ENCODE results near the gene PIP5K1C.
"Not testable (repeated sequence)": the region's sequence is repeated elsewhere in the genome, so short reads cannot be mapped to it uniquely, and the experiment has no call there.

The PIP5K1C gene

DNA sequence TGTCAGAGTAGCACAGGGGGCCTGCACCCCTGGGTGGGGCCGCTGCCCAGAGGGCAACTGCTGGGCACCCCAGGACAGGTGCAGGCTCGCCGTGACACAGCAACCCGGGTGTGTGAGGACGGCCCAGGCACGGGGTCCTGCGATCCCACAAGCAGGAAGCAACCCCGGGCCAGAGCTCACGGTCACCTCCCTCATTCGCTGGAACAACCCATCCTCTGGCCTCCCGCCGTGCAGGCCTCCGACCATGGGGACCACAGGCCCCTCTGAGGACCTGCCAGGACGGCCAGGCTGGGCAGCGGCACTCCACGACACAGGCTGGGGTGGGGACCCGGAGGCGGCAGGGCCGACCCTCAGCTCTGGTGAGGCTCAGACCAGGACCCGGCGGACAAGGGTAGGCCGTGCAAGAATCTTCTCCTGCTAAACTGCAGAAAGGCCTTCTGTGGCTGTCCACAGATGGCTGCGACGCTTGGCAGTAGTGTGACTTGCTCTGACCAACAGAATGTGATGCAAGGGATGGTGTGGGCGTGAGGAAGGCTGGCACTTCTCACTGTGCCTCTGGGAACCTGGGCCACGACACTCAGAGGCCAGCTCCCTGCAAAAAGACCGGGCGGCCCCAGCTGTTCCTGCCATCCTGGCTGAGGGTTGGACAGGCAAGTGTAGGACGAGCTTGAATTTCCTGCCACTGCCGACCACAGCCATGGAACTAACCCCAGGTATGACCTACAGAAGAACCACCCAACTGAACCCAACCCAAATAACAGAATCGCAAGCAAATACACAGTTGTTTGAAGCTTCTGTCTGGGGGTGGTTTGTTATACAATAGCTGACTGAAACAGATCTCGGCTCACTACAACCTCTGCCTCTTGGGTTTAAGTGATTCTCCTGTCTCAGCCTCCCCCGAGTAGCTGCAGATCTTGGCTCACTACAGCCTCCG lies 26.5 kb downstream of the PIP5K1C start:
- DNase-seq: no peak

GRCh38 chr19:3672993-3673392 lies 27.3 kb downstream of the PIP5K1C start:
- no peak for DNase-seq

GRCh38 chr19:3672575-3672948 lies 27.7 kb downstream of the PIP5K1C start:
- no peak for DNase-seq

DNA sequence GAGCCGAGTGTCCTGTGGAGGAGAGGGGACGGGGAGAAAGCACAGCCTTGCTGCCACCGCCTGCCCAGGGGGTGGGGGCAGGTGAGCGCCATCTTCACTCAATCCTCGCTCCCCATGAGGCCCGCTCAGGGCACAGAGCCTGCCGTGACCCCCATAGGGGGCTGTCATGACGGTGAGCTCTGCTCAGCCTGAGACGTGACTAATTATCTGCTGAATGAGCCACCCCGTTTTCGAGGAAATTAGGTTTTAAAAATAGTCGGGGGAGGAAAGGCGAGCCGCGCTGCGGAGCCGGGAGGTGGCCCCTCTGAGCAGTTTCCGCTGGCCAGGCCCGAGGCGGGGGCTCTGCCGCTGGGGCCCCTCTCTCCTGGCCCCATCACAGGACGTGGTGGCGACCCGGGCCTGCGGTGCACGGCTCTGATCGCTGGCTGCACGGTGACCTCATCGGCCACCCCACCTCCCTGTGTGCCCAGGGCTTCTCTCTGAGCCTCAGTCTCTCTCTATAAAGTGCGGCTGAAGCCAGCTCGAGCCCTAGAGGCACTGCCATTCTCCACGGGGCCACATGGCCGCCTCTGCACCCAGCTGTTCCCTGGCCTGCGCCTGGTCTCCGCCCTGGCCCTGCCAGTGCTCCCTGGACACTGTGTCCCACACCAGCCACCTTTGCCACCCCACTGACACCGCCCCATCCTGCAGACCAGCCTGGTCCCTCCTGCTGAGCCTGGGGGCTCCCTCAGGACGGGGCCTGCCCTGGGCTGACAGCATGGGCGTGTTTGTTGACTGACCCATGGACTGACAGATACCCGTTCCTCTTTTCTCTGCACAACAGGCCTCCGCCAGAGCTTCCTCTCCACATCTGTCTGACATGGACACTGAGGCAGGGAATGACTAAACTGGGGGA lies 28.3 kb downstream of the PIP5K1C start:
- DNase-seq: no peak

DNA sequence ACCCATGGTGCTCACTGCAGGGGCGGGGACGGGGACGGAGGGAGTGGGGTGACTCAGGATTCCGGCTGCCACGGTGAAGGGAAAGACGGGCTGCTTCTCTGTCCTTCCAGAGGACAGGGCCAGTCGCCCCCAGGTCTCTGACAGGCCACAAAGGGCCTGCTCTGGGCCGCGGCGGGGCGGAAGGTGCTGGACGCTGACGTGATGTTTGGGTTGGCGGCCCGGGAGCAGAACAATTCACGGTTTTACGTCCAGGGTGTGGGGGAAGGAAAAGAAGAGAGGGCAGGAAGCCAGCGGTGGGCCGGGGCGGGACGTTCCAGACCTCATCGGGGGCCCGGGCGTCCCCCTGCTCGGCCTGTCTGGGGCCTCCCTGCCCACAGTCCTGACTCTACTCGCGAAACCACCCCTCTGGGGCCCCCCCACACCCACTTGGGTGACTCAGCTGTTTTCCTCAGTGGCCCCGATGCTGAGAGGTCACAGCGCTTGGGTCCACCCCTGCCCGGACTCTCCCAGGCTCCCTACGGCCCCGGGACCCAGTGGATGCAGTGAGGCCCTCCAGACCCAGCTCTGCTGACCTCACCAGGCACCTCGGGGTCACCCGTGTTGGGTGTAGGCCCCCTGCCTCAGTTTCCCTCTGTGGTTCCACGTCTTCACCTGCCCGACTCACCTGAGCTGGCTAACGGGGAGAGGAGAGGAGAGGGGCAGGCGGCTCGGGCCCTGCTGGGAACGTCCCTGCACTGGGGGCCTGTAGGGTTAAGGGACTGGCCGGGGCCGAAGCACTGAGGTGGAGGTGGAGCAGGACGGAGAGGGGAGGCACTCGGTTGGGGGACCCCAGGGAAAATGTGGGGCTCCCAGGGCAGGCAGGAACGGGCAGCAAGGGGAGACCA lies 29.2 kb downstream of the PIP5K1C start:
- DNase-seq: no peak

- no peak for DNase-seq
These were observed 30.1 kb downstream of the PIP5K1C start for GRCh38 chr19:3669947-3670795.

DNA sequence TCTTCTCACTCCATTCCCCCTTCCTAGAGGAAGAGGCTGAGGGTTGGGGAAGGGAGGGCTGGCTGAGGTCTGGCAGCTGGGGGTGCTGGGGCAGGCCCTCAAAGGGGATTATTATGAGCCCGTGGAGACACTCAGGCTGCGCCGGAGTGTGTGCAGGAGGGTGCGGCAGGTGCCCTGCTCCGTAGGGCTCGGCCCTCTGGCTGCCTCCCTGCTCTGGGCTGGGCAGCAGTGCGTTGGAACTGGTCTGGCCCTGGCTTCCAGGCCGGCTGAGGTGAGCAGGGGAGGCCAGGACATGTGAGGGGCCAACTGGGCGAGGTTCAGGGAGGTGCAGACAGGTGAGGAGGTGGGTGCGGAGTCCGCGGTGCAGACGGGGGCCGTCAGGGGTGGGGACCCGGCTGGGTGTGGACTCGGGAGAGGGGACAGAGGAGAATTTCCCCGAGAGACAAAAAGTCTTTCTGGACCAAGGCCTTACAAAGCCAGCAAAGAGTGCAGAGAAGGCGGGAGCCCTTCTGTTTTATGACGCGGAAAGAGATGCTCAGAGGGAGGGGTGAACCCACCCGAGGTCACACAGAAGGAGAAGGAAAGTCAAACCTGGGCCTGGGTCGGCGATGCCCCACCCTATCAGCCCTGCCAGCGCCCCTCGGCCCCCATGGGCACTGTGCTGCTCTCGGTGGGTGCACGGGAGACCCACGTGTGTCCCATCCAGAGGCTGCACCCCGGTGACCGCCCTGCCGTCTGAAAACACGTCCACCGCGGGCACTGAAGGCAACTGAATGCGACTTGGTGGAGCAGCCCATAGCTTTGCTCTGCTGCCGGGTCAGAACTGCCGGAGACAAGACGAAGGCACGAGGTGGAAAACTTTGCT lies 31.0 kb downstream of the PIP5K1C start:
- DNase-seq: no peak

DNA sequence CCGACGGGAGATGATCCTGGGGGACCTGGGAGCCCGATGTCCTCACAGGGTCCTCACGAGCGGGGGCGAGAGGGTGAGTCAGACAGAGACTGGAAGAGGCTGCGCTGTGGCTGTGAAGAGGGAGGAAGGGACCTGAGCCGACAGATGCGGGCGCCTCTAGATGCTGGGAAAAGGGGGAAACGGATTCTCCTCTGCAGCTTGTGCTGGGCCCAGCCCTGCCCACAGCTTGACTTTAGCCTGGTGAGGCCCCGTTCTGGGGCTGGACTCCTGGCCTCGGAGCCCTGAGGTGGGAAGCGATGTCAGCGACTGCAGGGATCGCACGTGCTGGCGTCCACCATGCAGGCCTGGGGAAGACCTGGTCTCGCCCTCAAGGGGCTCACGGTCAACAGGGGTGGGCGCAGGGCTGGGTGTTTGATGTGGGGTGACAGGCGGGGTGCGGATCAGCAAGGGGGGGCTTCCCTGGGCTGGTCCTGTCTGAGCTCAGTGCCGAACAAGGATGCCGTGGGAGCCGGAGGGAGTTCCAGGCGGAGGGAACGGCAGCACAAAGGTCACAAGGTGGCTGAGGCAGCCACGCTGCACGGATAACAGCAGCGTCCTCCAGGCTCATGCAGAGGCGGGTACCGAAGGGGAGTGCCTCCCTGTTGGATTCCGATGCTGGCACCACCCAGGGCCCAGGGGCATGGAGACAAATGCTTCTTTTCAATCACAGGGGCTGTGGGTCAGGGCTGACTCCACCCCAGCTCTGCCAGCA lies 31.8 kb downstream of the PIP5K1C start:
- no peak for DNase-seq

GRCh38 chr19:3667766-3668165 lies 32.5 kb downstream of the PIP5K1C start:
- no peak for DNase-seq

DNA sequence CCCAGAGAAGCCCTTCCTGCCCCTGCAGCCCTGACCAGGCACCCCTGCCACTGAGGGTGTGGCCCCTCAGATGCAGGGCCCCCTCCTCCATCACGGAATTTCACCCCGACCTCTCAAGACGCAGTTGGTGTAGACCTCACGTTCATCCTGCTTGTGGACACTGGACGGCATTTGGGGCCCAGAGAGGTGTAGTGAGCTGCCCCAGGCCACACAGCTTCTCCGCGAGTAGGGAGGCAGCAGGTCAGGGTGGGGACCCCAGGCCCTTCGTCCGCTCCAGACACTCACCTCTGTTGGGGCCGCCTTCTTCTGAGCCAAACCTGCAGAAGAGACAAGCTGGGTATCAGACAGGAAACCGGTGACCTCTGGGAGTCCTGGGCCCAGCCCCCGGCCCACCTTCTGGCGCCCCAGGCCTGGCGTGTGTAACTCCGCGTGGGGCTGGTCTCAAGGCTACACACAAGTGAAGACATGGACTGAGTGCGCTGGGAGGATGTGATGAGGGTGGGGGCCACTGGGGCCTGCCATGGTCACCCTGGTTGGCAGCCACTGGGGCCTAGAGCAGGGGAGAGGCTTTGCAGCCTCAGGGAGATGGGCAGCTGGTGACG lies 33.1 kb downstream of the PIP5K1C start:
- DNase-seq: no peak

DNA sequence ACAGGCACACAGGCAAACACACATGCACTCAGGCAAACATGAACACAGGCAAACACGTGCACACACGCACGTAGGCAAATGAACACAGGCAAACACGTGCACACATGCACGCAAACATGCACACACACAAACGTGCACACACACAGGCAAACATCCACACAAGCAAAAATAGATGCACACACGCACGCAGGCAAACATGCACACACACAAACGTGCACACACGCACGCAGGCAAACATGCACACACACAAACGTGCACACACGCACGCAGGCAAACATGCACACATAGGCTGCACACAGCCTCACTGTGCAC lies 33.8 kb downstream of the PIP5K1C start:
- not testable (repeated sequence) for DNase-seq

DNA sequence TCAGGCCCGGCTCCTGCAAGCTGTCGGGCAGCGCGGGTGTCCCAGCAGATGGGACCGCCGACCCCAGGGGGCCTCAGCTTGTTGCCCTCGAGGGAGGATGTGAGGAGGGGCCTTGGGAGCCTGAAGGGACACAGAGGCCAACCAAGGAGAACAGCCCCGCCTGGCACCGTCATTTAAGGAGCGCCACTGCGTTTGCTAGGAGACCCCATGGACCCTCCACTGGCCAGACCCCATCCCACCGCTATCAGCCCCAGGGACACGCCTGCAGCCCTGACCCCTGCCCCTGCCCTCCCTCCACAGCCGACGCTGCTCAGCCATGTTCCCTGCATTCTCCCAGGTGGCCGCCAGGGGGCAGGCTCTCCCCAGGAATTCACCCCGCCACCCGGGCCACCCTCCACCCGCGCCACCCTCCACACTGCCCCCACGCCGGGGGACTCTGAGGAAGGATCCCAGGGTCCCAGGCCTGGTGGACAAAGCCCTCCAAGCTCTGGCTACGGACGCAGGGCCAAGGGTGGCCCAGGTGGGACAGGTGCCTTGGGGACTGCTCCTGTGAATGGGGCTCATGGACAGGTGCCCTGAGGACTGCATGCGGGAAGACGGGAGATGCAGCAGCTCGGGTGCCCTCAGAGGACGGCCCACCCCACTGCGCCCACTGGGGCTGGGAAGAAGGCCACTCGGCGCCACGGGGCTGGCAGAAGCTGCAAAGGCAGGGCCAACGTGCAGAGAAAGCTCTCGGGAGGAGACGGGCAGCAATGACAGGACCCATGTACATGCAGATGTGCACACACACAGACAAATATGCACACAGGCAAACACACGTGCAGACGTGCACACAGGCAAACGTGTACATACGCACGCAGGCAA lies 34.4 kb downstream of the PIP5K1C start:
- DNase-seq: no peak

- DNase-seq: no peak
These were observed 35.2 kb downstream of the PIP5K1C start for GRCh38 chr19:3664879-3665642.

DNA sequence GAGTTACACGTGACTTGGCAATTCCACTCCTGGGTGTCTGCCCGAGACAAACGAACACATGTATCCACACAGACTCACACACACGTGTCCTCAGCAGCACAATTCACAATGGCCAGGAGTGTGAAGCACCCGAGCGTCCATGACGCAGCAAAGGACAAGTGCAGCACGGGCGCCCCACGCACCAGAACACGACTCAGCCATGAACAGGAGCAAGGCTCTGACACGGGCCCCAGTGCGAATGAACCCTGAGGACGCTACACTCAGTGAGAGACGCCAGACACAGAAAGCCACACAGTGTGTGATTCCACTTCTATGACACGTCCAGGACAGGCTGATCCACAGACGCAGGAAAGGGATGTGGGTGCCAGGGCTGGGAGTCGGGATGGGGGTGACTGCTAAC lies 36.4 kb downstream of the PIP5K1C start:
- no peak for DNase-seq

GRCh38 chr19:3661284-3662238 lies 38.7 kb downstream of the PIP5K1C start:
- DNase-seq: no peak

GRCh38 chr19:3660493-3661219 lies 39.6 kb downstream of the PIP5K1C start:
- DNase-seq: no peak
